HepG2 (cell line): Measurements from ENCODE around the gene ATG2A. TPM values are rescaled to one million over a fixed set of nuclear protein-coding genes. Genes with fewer than 3 reads are reported as not detected.

Experiments
- ATAC-seq: fragments of 200-7000 bp; cut with Tn5 transposase; 3 replicates; pipeline ENCODE4 v1.9.1; 2020; ENCODE audit warnings: mild to moderate bottlenecking, moderate library complexity
- BruUV-seq: library from RNA; stranded (reverse); fragments of 400-500 nt; replicated peaks from 2 replicates; lab custom pipeline; 2021; lab: Mats Ljungman, UMichigan
- CTCF ChIA-PET: fragments of 300-600 bp; formaldehyde crosslinking; extraction: SDS; loops from one replicate; lab custom pipeline; 2021; ENCODE audit warnings: low total read pairs, inconsistent platforms, low intra/inter-chr PET ratio; lab: Yijun Ruan, JAX
- POLR2A ChIA-PET: fragments of 350-600 bp; sonication (Branson Sonifier 250); formaldehyde crosslinking; loops from one replicate; lab custom pipeline; 2020; ENCODE audit warnings: antibody characterized with exemption, inconsistent platforms; lab: Yijun Ruan, JAX
- DNase-seq: peaks from one replicate; pipeline ENCODE4 v3.0.0-alpha.2; 2015; ENCODE audit warnings: low spot score
- FAIRE-seq: peaks from 3 replicates; lab custom pipeline; 2011; peaks lifted over from hg19 to GRCh38; lab: Jason Lieb, UNC
- H2AFZ ChIP-seq: one replicate; pipeline ENCODE4 v1.6.1; 2011; ENCODE audit warnings: low read length, inconsistent platforms
- H3K27ac ChIP-seq: fragments of 300-600 bp; 3 replicates; pipeline ENCODE4 v1.8.0; 2011; ENCODE audit warnings: mixed run types, mild to moderate bottlenecking, mixed read lengths, low read length, inconsistent platforms; ENCODE audit not compliant: insufficient read depth; ENCODE audit errors: extremely low read length
- H3K27me3 ChIP-seq, 2 experiments: fragments of 200-600 bp in 1 of 2; 2 replicates in 1 of 2; 3 replicates in 1 of 2; pipeline versions ENCODE4 v1.6.0 to v1.8.0; 2011; ENCODE audit warnings: low read length in 2 of 2, mild to moderate bottlenecking in 2 of 2, moderate library complexity in 2 of 2, inconsistent platforms in 1 of 2; ENCODE audit not compliant: insufficient read depth in 2 of 2, control insufficient read depth in 1 of 2
- H3K36me3 ChIP-seq, 2 experiments: fragments of 200-600 bp in 1 of 2; replicated peaks in 1 of 2; 2 replicates in 1 of 2; 3 replicates in 1 of 2; pipeline versions ENCODE4 v1.5.1 to v1.8.0; 2011; ENCODE audit warnings: low read length in 2 of 2, inconsistent platforms in 1 of 2; ENCODE audit not compliant: insufficient read depth in 2 of 2, control insufficient read depth in 1 of 2
- H3K4me1 ChIP-seq: 2 replicates; pipeline ENCODE4 v1.5.1; 2012; ENCODE audit warnings: low read length, inconsistent platforms; ENCODE audit not compliant: insufficient read depth
- H3K4me2 ChIP-seq: 2 replicates; pipeline ENCODE4 v1.6.0; 2011; ENCODE audit warnings: low read depth, low read length, inconsistent platforms
- H3K4me3 ChIP-seq, 3 experiments: fragments of 200-600 bp in 1 of 3; sonication (generic), shearing (Covaris generic) in 1 of 3; replicated peaks in 1 of 3; 2 replicates each; pipeline ENCODE4 v1.5.1; 2011 to 2016; ENCODE audit warnings: low read length in 3 of 3, inconsistent platforms in 2 of 3, low read depth in 2 of 3, mild to moderate bottlenecking in 2 of 3, control low read depth in 1 of 3, mixed read lengths in 1 of 3; ENCODE audit not compliant: insufficient read depth in 1 of 3
- H3K79me2 ChIP-seq: one replicate; pipeline ENCODE4 v1.6.1; 2011; ENCODE audit warnings: low read length, inconsistent platforms; ENCODE audit not compliant: insufficient read depth
- H3K9ac ChIP-seq: 2 replicates; pipeline ENCODE4 v1.6.0; 2011; ENCODE audit warnings: mild to moderate bottlenecking, low read depth, low read length, inconsistent platforms; ENCODE audit not compliant: insufficient read depth
- H3K9me3 ChIP-seq: 2 replicates; pipeline ENCODE4 v1.5.1; 2012; ENCODE audit warnings: mild to moderate bottlenecking, low read length
- H4K20me1 ChIP-seq: 2 replicates; pipeline ENCODE4 v1.6.0; 2011; ENCODE audit warnings: inconsistent platforms, mild to moderate bottlenecking, low read length, moderate library complexity; ENCODE audit not compliant: insufficient read depth
- LRRFIP1 ChIP-seq: sonication (generic); formaldehyde crosslinking; conservative IDR thresholded peaks from 2 replicates; pipeline ENCODE4 v1.4.0; 2020; ENCODE audit warnings: missing genetic modification reagents
- RBFOX2 ChIP-seq: fragments of 200-400 bp; formaldehyde crosslinking; IDR thresholded peaks from 2 replicates; pipeline ENCODE4 v1.6.1; 2017; ENCODE audit warnings: low read depth, mild to moderate bottlenecking, low read length
- THAP7 ChIP-seq: sonication (generic); formaldehyde crosslinking; IDR thresholded peaks from 2 replicates; pipeline ENCODE4 v1.8.1; 2023; ENCODE audit warnings: mild to moderate bottlenecking, missing genetic modification reagents
- WGBS: methylation state at CpG from one replicate; pipeline ENCODE4 v1.1.6; 2017; ENCODE audit warnings: low lambda C conversion rate; 5-methylcytosine and 5-hydroxymethylcytosine counted together
- in situ Hi-C: cut with HindIII; loops from 2 replicates; pipeline ENCODE4 v1.10.0; 2017; ENCODE audit warnings: low pct_unique_long_range_greater_than_20kb; ENCODE audit not compliant: extremely low pct_ligation_motif_present
- intact Hi-C: fragments of 100-400 bp; cut with micrococcal nuclease; formaldehyde crosslinking; loops from one replicate; pipeline ENCODE4 v1.10.0; 2022; ENCODE audit not compliant: unreplicated experiment
- polyA plus RNA-seq, 8 experiments: library from polyadenylated mRNA; depleted of rRNA in 3 of 8; stranded (reverse) in 7 of 8; unstranded in 1 of 8; fragments of >200 nt; fragmentation: Illumina TruSeq in 4 of 8; extraction: Trizol in 4 of 8; gene quantifications; 2 replicates each; pipeline versions ENCODE4 v1.2.1 to v1.2.3, GENCODE V29; 2011 to 2016; ENCODE audit warnings: low read depth in 4 of 8, missing spikeins in 1 of 8, mixed read lengths in 1 of 8; ENCODE audit not compliant: insufficient read depth in 1 of 8
- total RNA-seq, 5 experiments: library from RNA; depleted of rRNA; stranded (reverse); fragments of >200 nt; fragmentation: Illumina TruSeq; extraction: Trizol; gene quantifications; 2 replicates each; pipeline ENCODE4 v1.2.3, GENCODE V29; 2016; ENCODE audit warnings: low read depth in 1 of 5

Gene ATG2A
- total and polyA plus RNA-seq, 2 of the 13 experiments (the other 11 are each of a cell fraction or from before 2014, with no cell fraction given), result 6.7 to 8.0 TPM

GRCh38 chr11:64902102-64902900 is 14.7 kb downstream of the ATG2A start:
- no peak for ATAC-seq
- CTCF ChIA-PET, result no interaction called here
- no TSS peak for BruUV-seq

More at GRCh38 chr11:64902102-64902900, 14.7 kb downstream of the ATG2A start:
- H4K20me1 ChIP-seq, result no peaks in the 10 kb centered on the region
- no peaks in the 10 kb centered on the region for H3K27me3 ChIP-seq
- WGBS, result 94% methylated on average over 13 of the region's 30 CpGs
- H2AFZ ChIP-seq, result no peak overlapping the region
- H3K79me2 ChIP-seq, result no peaks in the 10 kb centered on the region
- DNase-seq, result no peak
- H3K4me1 ChIP-seq, result no peaks in the 10 kb centered on the region
- no peak for TF ChIP-seq THAP7
- TF ChIP-seq RBFOX2, result 0 out of 2 replicates have a peak, but pooled peaks have one; percentile 46
- TF ChIP-seq LRRFIP1 (CRISPR knock-in tag), result no peak
- POLR2A ChIA-PET, result no interaction called here
- no peak overlapping the region for H3K4me2 ChIP-seq
- H3K9ac ChIP-seq, result no peak overlapping the region
- no peak for FAIRE-seq
- in situ Hi-C loops (no loop called here), intact Hi-C loops (no loop called here)
- H3K27ac ChIP-seq, result no peak overlapping the region
- H3K9me3 ChIP-seq, result no peaks in the 10 kb centered on the region
- peaks cover 30 to 47% of the 10 kb centered on the region in 2 experiments; a peak in 4 of 5 replicates for H3K36me3 ChIP-seq
- H3K4me3 ChIP-seq, result no peak overlapping the region
